GM12864 (cell line): Measurements from ENCODE around the gene CEND1.
A peak's percentile ranks its signal among the peaks of the same experiment; 100 is the strongest.

Source experiments
- DNase-seq: peaks from one replicate; pipeline ENCODE4 v3.0.0-alpha.2; 2011; ENCODE audit warnings: low read depth
- H3K4me3 ChIP-seq: 2 replicates; pipeline ENCODE4 v1.5.1; 2011; ENCODE audit warnings: mild to moderate bottlenecking, low read depth, low read length, control low read depth
- TF ChIP-seq, protein P1 (sequence below): IDR thresholded peaks from 2 replicates; pipeline ENCODE4 v1.5.1; 2011; ENCODE audit warnings: low read depth, mild to moderate bottlenecking, moderate library complexity, low read length, control low read depth, inconsistent platforms; ENCODE audit errors: missing control alignments

CEND1 gene

GRCh38 chr11:765802-766091 lies 24.1 kb downstream of the CEND1 start:
- DNase-seq = no peak
- no peak overlapping the region for H3K4me3 ChIP-seq
- TF ChIP-seq, protein P1, sequence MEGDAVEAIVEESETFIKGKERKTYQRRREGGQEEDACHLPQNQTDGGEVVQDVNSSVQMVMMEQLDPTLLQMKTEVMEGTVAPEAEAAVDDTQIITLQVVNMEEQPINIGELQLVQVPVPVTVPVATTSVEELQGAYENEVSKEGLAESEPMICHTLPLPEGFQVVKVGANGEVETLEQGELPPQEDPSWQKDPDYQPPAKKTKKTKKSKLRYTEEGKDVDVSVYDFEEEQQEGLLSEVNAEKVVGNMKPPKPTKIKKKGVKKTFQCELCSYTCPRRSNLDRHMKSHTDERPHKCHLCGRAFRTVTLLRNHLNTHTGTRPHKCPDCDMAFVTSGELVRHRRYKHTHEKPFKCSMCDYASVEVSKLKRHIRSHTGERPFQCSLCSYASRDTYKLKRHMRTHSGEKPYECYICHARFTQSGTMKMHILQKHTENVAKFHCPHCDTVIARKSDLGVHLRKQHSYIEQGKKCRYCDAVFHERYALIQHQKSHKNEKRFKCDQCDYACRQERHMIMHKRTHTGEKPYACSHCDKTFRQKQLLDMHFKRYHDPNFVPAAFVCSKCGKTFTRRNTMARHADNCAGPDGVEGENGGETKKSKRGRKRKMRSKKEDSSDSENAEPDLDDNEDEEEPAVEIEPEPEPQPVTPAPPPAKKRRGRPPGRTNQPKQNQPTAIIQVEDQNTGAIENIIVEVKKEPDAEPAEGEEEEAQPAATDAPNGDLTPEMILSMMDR = no peak

GRCh38 chr11:765025-765801 lies 24.7 kb downstream of the CEND1 start:
- DNase-seq = no peak
- TF ChIP-seq, protein P1 = peak; percentile 74
- H3K4me3 ChIP-seq = no peak overlapping the region

DNA sequence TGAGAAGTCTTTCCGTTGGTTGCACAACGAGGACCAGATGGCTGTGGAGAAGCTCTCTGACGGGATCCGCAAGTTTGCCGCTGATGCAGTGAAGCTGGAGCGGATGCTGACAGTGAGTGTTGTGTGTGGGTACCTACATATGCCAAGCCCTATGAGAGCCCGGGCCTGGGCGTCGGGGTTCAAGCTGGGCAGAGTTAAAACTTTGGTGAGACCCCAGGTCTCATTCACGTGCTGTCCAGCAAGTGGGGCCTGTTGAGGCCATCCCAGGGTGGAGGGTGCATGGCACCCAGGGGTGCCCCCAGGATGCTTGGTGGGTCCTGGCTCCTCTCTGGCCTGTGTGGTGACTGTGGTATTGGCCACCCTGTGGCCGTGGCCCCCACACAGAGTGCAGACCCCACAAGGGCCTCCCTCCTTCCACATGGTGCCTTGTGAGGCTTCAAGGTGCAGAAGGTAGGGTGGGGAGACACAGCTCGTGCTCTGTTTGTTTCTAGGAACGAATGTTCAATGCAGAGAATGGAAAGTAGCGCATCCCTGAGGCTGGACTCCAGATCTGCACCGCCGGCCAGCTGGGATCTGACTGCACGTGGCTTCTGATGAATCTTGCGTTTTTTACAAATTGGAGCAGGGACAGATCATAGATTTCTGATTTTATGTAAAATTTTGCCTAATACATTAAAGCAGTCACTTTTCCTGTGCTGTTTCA lies 25.4 kb downstream of the CEND1 start:
- TF ChIP-seq, protein P1 = no peak
- no peak for DNase-seq
- H3K4me3 ChIP-seq = no peak overlapping the region

GRCh38 chr11:763549-764321 lies 26.2 kb downstream of the CEND1 start:
- TF ChIP-seq, protein P1 = no peak
- DNase-seq = no peak
- no peak overlapping the region for H3K4me3 ChIP-seq

- TF ChIP-seq, protein P1 = no peak
- no peak overlapping the region for H3K4me3 ChIP-seq
- DNase-seq = no peak
Measured at GRCh38 chr11:763073-763463, 26.8 kb downstream of the CEND1 start.

- DNase-seq = no peak
- no peak overlapping the region for H3K4me3 ChIP-seq
- TF ChIP-seq, protein P1 = peak; percentile 33
Measured at GRCh38 chr11:762421-763072, 27.3 kb downstream of the CEND1 start.
